ENCODE results near the gene FOXP3.
A peak's percentile ranks its signal among the peaks of the same experiment; 100 is the strongest.

Gene FOXP3

GRCh38 chrX:49247916-49248811, 16.3 kb downstream of the FOXP3 start:
- Histone ChIP-seq H3K27me3 (ENCODE audit: low read depth, low read length) (no peaks in the 10 kb centered on the region), H3K36me3 (ENCODE audit: control insufficient read depth in 1 of 2, insufficient read depth in 2 of 2, low read length in 2 of 2) (peaks cover 4 to 31% of the 10 kb centered on the region in 2 donors), H3K27ac (ENCODE audit: low read length) (no peak overlapping the region), H3K4me3 (ENCODE audit: low read depth in 1 of 2, low read length in 2 of 2) (no peak overlapping the region), H3K4me1 (ENCODE audit: control insufficient read depth in 1 of 2, insufficient read depth in 2 of 2, low read length in 2 of 2) (no peaks in the 10 kb centered on the region), H3K9me3 (ENCODE audit: control insufficient read depth in 1 of 2, low read length in 2 of 2) (no peaks in the 10 kb centered on the region)

- no peaks in the 10 kb centered on the region for H3K9me3 ChIP-seq (ENCODE audit: control insufficient read depth in 1 of 2, low read length in 2 of 2)
- H3K27me3 ChIP-seq (ENCODE audit: low read depth, low read length) = no peaks in the 10 kb centered on the region
- H3K4me3 ChIP-seq (ENCODE audit: low read depth in 1 of 2, low read length in 2 of 2) = no peak overlapping the region
- no peaks in the 10 kb centered on the region for H3K4me1 ChIP-seq (ENCODE audit: control insufficient read depth in 1 of 2, insufficient read depth in 2 of 2, low read length in 2 of 2)
- H3K36me3 ChIP-seq (ENCODE audit: control insufficient read depth in 1 of 2, insufficient read depth in 2 of 2, low read length in 2 of 2) = peaks cover 7 to 38% of the 10 kb centered on the region in 2 donors
- H3K27ac ChIP-seq (ENCODE audit: low read length) = no peak overlapping the region
Observed at GRCh38 chrX:49247346-49247745, 17.2 kb downstream of the FOXP3 start.

GRCh38 chrX:49246541-49246940, 18.0 kb downstream of the FOXP3 start:
- Histone ChIP-seq H3K4me3 (ENCODE audit: low read depth in 1 of 2, low read length in 2 of 2) (no peak overlapping the region), H3K36me3 (ENCODE audit: control insufficient read depth in 1 of 2, insufficient read depth in 2 of 2, low read length in 2 of 2) (peaks cover 8 to 38% of the 10 kb centered on the region in 2 donors), H3K9me3 (ENCODE audit: control insufficient read depth in 1 of 2, low read length in 2 of 2) (no peaks in the 10 kb centered on the region), H3K4me1 (ENCODE audit: control insufficient read depth in 1 of 2, insufficient read depth in 2 of 2, low read length in 2 of 2) (no peaks in the 10 kb centered on the region), H3K27ac (ENCODE audit: low read length) (no peak overlapping the region), H3K27me3 (ENCODE audit: low read depth, low read length) (no peaks in the 10 kb centered on the region)

- Histone ChIP-seq H3K4me1 (ENCODE audit: control insufficient read depth in 1 of 2, insufficient read depth in 2 of 2, low read length in 2 of 2) (no peaks in the 10 kb centered on the region), H3K9me3 (ENCODE audit: control insufficient read depth in 1 of 2, low read length in 2 of 2) (no peaks in the 10 kb centered on the region), H3K36me3 (ENCODE audit: control insufficient read depth in 1 of 2, insufficient read depth in 2 of 2, low read length in 2 of 2) (peaks cover 8 to 28% of the 10 kb centered on the region in 2 donors), H3K4me3 (ENCODE audit: low read depth in 1 of 2, low read length in 2 of 2) (no peak overlapping the region), H3K27me3 (ENCODE audit: low read depth, low read length) (no peaks in the 10 kb centered on the region), H3K27ac (ENCODE audit: low read length) (no peak overlapping the region)
Observed at GRCh38 chrX:49244207-49244606, 20.3 kb downstream of the FOXP3 start.

- Histone ChIP-seq H3K36me3 (ENCODE audit: control insufficient read depth in 1 of 2, insufficient read depth in 2 of 2, low read length in 2 of 2) (peaks cover 8 to 26% of the 10 kb centered on the region in 2 donors), H3K27me3 (ENCODE audit: low read depth, low read length) (no peaks in the 10 kb centered on the region), H3K4me1 (ENCODE audit: control insufficient read depth in 1 of 2, insufficient read depth in 2 of 2, low read length in 2 of 2) (no peaks in the 10 kb centered on the region)
Observed at GRCh38 chrX:49243166-49243565, 21.3 kb downstream of the FOXP3 start.

GRCh38 chrX:49242545-49243066, 21.9 kb downstream of the FOXP3 start:
- Histone ChIP-seq H3K36me3 (ENCODE audit: control insufficient read depth in 1 of 2, insufficient read depth in 2 of 2, low read length in 2 of 2) (peaks cover 8 to 26% of the 10 kb centered on the region in 2 donors), H3K27me3 (ENCODE audit: low read depth, low read length) (no peaks in the 10 kb centered on the region)

More at GRCh38 chrX:49243166-49243565, 21.3 kb downstream of the FOXP3 start:
- Histone ChIP-seq H3K9me3 (ENCODE audit: control insufficient read depth in 1 of 2, low read length in 2 of 2) (no peaks in the 10 kb centered on the region), H3K4me3 (ENCODE audit: low read depth in 1 of 2, low read length in 2 of 2) (no peak overlapping the region), H3K27ac (ENCODE audit: low read length) (no peak overlapping the region)

GRCh38 chrX:49238735-49239134, 25.8 kb downstream of the FOXP3 start:
- Histone ChIP-seq H3K27ac (ENCODE audit: low read length) (no peak overlapping the region), H3K27me3 (ENCODE audit: low read depth, low read length) (no peaks in the 10 kb centered on the region), H3K4me1 (ENCODE audit: control insufficient read depth in 1 of 2, insufficient read depth in 2 of 2, low read length in 2 of 2) (peaks cover 0 to 11% of the 10 kb centered on the region in 2 donors), H3K4me3 (ENCODE audit: low read depth in 1 of 2, low read length in 2 of 2) (no peak overlapping the region), H3K9me3 (ENCODE audit: control insufficient read depth in 1 of 2, low read length in 2 of 2) (no peaks in the 10 kb centered on the region), H3K36me3 (ENCODE audit: control insufficient read depth in 1 of 2, insufficient read depth in 2 of 2, low read length in 2 of 2) (peaks cover 8 to 10% of the 10 kb centered on the region in 2 donors)

More at GRCh38 chrX:49242545-49243066, 21.9 kb downstream of the FOXP3 start:
- Histone ChIP-seq H3K4me1 (ENCODE audit: control insufficient read depth in 1 of 2, insufficient read depth in 2 of 2, low read length in 2 of 2) (peaks cover 0 to 1% of the 10 kb centered on the region in 2 donors), H3K4me3 (ENCODE audit: low read depth in 1 of 2, low read length in 2 of 2) (no peak overlapping the region), H3K9me3 (ENCODE audit: control insufficient read depth in 1 of 2, low read length in 2 of 2) (no peaks in the 10 kb centered on the region), H3K27ac (ENCODE audit: low read length) (no peak overlapping the region)

- Histone ChIP-seq H3K4me3 (ENCODE audit: low read depth in 1 of 2, low read length in 2 of 2) (no peak overlapping the region), H3K27me3 (ENCODE audit: low read depth, low read length) (no peaks in the 10 kb centered on the region), H3K27ac (ENCODE audit: low read length) (no peak overlapping the region), H3K9me3 (ENCODE audit: control insufficient read depth in 1 of 2, low read length in 2 of 2) (no peaks in the 10 kb centered on the region), H3K4me1 (ENCODE audit: control insufficient read depth in 1 of 2, insufficient read depth in 2 of 2, low read length in 2 of 2) (peaks cover 0 to 11% of the 10 kb centered on the region in 2 donors), H3K36me3 (ENCODE audit: control insufficient read depth in 1 of 2, insufficient read depth in 2 of 2, low read length in 2 of 2) (no peaks in the 10 kb centered on the region)
Observed at GRCh38 chrX:49237060-49237459, 27.4 kb downstream of the FOXP3 start.

- no peaks in the 10 kb centered on the region for H3K36me3 ChIP-seq (ENCODE audit: control insufficient read depth in 1 of 2, insufficient read depth in 2 of 2, low read length in 2 of 2)
Observed at GRCh38 chrX:49233887-49234555, 30.5 kb downstream of the FOXP3 start.

GRCh38 chrX:49233176-49233575, 31.3 kb downstream of the FOXP3 start, which contains the start of gene CACNA1F:
Gene CACNA1F, minus strand, starts transcription at chrX:49233340. Its CDS starts 31 bp downstream, at chrX:49233309.
- peaks cover 0 to 16% of the 10 kb centered on the region in 2 donors for H3K4me1 ChIP-seq (ENCODE audit: control insufficient read depth in 1 of 2, insufficient read depth in 2 of 2, low read length in 2 of 2)
- no peaks in the 10 kb centered on the region for H3K9me3 ChIP-seq (ENCODE audit: control insufficient read depth in 1 of 2, low read length in 2 of 2)
- no peak within 1 kb of the TSS for H3K27ac ChIP-seq (ENCODE audit: low read length)
- no peaks in the 10 kb centered on the region for H3K36me3 ChIP-seq (ENCODE audit: control insufficient read depth in 1 of 2, insufficient read depth in 2 of 2, low read length in 2 of 2)
- no peaks in the 10 kb centered on the region for H3K27me3 ChIP-seq (ENCODE audit: low read depth, low read length)
- peak within 1 kb of the TSS in 1 of 2 donors; percentile 24 for H3K4me3 ChIP-seq (ENCODE audit: low read depth in 1 of 2, low read length in 2 of 2)

More at GRCh38 chrX:49233887-49234555, 30.5 kb downstream of the FOXP3 start:
- no peaks in the 10 kb centered on the region for H3K27me3 ChIP-seq (ENCODE audit: low read depth, low read length)
- peaks cover 0 to 16% of the 10 kb centered on the region in 2 donors for H3K4me1 ChIP-seq (ENCODE audit: control insufficient read depth in 1 of 2, insufficient read depth in 2 of 2, low read length in 2 of 2)
- H3K27ac ChIP-seq (ENCODE audit: low read length) = no peak overlapping the region
- H3K9me3 ChIP-seq (ENCODE audit: control insufficient read depth in 1 of 2, low read length in 2 of 2) = no peaks in the 10 kb centered on the region
- H3K4me3 ChIP-seq (ENCODE audit: low read depth in 1 of 2, low read length in 2 of 2) = peak overlapping the region in 1 of 2 donors; percentile 24

GRCh38 chrX:49232525-49232924, 32.0 kb downstream of the FOXP3 start:
- H3K4me1 ChIP-seq (ENCODE audit: control insufficient read depth in 1 of 2, insufficient read depth in 2 of 2, low read length in 2 of 2) = peaks cover 0 to 13% of the 10 kb centered on the region in 2 donors
- no peak overlapping the region for H3K27ac ChIP-seq (ENCODE audit: low read length)
- H3K27me3 ChIP-seq (ENCODE audit: low read depth, low read length) = no peaks in the 10 kb centered on the region
- no peak overlapping the region for H3K4me3 ChIP-seq (ENCODE audit: low read depth in 1 of 2, low read length in 2 of 2)
- no peaks in the 10 kb centered on the region for H3K36me3 ChIP-seq (ENCODE audit: control insufficient read depth in 1 of 2, insufficient read depth in 2 of 2, low read length in 2 of 2)
- no peaks in the 10 kb centered on the region for H3K9me3 ChIP-seq (ENCODE audit: control insufficient read depth in 1 of 2, low read length in 2 of 2)
